ENCODE data around the gene C1D. TPM values are rescaled to one million over a fixed set of nuclear protein-coding genes. Genes with fewer than 3 reads are reported as not detected.

Gene C1D
- total RNA-seq, 4 donors from 2014 or later: 25.0 to 36.8 (median 33.7) TPM

DNA sequence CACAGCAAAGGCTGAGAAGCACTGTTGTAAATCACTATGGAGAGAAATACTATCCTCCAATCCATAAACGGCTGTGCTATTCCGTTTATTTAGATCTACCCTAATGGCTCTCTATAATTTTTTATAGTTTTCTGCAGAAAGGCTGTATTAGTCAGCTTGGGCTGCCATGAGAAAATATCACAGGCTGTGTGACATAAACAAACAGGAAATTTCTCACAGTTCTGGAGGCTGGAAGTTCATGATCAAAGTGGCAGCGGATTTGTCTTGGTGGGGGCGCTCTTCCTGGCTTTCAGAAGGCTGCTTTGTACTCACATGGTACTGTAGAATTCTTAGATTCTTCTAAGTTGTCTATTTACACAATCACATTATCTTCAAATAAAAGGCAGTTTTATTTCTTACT, 44.1 kb downstream of the C1D start:
- DNase-seq (ENCODE audit: low spot score): no peak
- ATAC-seq (ENCODE audit: low FRiP score): no peak
- TF ChIP-seq, protein P1, sequence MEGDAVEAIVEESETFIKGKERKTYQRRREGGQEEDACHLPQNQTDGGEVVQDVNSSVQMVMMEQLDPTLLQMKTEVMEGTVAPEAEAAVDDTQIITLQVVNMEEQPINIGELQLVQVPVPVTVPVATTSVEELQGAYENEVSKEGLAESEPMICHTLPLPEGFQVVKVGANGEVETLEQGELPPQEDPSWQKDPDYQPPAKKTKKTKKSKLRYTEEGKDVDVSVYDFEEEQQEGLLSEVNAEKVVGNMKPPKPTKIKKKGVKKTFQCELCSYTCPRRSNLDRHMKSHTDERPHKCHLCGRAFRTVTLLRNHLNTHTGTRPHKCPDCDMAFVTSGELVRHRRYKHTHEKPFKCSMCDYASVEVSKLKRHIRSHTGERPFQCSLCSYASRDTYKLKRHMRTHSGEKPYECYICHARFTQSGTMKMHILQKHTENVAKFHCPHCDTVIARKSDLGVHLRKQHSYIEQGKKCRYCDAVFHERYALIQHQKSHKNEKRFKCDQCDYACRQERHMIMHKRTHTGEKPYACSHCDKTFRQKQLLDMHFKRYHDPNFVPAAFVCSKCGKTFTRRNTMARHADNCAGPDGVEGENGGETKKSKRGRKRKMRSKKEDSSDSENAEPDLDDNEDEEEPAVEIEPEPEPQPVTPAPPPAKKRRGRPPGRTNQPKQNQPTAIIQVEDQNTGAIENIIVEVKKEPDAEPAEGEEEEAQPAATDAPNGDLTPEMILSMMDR (IDR thresholded peaks at IDR 0.05): no peak

- no peak for ATAC-seq (ENCODE audit: low FRiP score)
Observed at GRCh38 chr2:68009526-68009925, 53.3 kb downstream of the C1D start.

GRCh38 chr2:68000170-68000825, 62.5 kb downstream of the C1D start:
- DNase-seq (ENCODE audit: low spot score) (no peak), ATAC-seq (ENCODE audit: low FRiP score) (no peak)
- TF ChIP-seq, protein P1 (IDR thresholded peaks at IDR 0.05): no peak

More at GRCh38 chr2:68009526-68009925, 53.3 kb downstream of the C1D start:
- TF ChIP-seq, protein P1 (IDR thresholded peaks at IDR 0.05): no peak
- DNase-seq (ENCODE audit: low spot score): no peak

DNA sequence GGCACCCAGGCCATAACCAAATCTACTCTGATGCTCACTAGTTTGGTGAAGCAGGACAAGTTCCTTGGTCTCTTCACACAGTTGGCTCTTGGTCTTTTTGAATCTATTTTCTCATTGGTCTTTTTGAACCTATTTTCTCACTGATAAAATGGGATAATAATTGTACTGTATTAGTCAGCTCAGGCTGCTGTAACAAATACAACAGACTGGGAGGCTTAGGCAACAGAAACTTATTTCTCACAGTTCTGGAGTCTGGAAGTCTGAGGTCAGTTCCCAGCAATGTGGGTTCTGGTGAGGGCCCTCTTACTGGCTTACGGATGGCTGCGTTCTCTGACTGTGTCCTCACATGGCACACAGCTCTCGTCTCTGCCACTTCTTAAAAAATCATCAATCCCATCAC, 63.5 kb downstream of the C1D start:
- TF ChIP-seq, protein P1 (IDR thresholded peaks at IDR 0.05): no peak
- no peak for DNase-seq (ENCODE audit: low spot score)
- ATAC-seq (ENCODE audit: low FRiP score): no peak

DNA sequence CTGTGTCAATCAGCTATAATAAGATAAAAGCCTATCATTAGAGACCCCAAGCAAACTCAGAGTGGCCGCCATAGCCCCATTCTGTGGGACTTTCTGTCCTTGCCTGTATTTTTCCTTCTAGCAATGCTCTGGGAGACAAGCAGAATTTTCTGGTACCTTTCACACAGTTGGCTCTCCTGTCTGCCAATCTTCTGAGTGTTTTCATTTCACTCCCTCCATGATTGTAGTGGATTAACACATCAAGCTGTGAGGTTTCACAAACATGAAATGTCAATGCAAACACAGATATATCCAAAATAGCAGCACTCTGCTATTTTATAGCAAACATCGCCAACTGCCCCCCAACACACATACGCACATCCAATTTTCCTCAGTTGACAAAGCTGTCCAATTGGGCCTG, 64.9 kb downstream of the C1D start:
- no peak for DNase-seq (ENCODE audit: low spot score)
- TF ChIP-seq, protein P1 (IDR thresholded peaks at IDR 0.05): no peak
- ATAC-seq (ENCODE audit: low FRiP score): no peak

DNA sequence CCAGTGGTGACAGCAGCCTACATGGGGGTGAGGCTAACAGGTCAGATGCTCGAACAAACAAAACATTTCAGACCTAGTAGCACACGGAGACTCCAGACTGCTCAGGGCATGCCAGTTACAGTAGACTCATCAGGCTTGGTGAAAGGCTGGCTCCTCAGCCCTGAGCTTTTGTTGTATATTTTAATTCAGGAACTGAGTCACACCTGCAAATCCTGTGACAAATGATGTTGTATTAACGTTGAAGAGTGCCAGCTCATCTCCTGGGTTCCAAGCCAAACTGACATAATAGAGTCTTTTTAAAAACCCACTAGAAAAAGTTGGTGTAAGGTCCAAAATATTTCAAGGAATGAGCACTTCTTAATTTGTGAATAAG, 65.3 kb downstream of the C1D start:
- DNase-seq (ENCODE audit: low spot score): no peak
- ATAC-seq (ENCODE audit: low FRiP score): peak; percentile 19
- TF ChIP-seq, protein P1 (IDR thresholded peaks at IDR 0.05): no peak

GRCh38 chr2:67996772-67997527, 65.9 kb downstream of the C1D start:
- ATAC-seq (ENCODE audit: low FRiP score): no peak
- TF ChIP-seq, protein P1 (IDR thresholded peaks at IDR 0.05): no peak
- no peak for DNase-seq (ENCODE audit: low spot score)

All from omental fat pad (tissue), 4 donors.